Activated T-helper 17 cell treated with anti-CD3 and anti-CD28 coated beads, Interleukin-2, amount 50 U/mL, for 72 hours (primary cell): ENCODE measurements around the gene PRSS8. TPM values are rescaled to one million over a fixed set of nuclear protein-coding genes. Genes with fewer than 3 reads are reported as not detected.
A peak's percentile ranks its signal among the peaks of the same experiment; 100 is the strongest.
"Not testable (repeated sequence)": the region's sequence is repeated elsewhere in the genome, so short reads cannot be mapped to it uniquely, and the experiment has no call there.

Source experiments
- ATAC-seq: fragments of 150-1000 bp; cut with Tn5 transposase; replicated peaks from 2 replicates; pipeline ENCODE4 v1.10.0; 2021; ENCODE audit warnings: mild to moderate bottlenecking, moderate library complexity
- H3K27ac Mint-ChIP-seq: one replicate; pipeline ENCODE4 v1.8.0; 2022; ENCODE audit warnings: mixed read lengths
- H3K27me3 Mint-ChIP-seq: one replicate; pipeline ENCODE4 v1.8.0; 2022; ENCODE audit warnings: mixed read lengths
- H3K36me3 Mint-ChIP-seq: one replicate; pipeline ENCODE4 v1.8.0; 2022; ENCODE audit warnings: low read depth, mild to moderate bottlenecking, mixed read lengths
- H3K4me1 Mint-ChIP-seq: one replicate; pipeline ENCODE4 v1.8.0; 2022; ENCODE audit warnings: mixed read lengths
- H3K4me3 Mint-ChIP-seq: one replicate; pipeline ENCODE4 v1.8.0; 2022; ENCODE audit warnings: mild to moderate bottlenecking, mixed read lengths
- H3K9me3 Mint-ChIP-seq: one replicate; pipeline ENCODE4 v1.8.0; 2022; ENCODE audit warnings: mixed read lengths
- total RNA-seq, 2 donors: library from RNA; stranded (reverse); gene quantifications; one replicate each; pipeline ENCODE4 v1.2.3, GENCODE V29; 2022

The PRSS8 gene
- total RNA-seq, 2 donors from 2014 or later = not detected

DNA sequence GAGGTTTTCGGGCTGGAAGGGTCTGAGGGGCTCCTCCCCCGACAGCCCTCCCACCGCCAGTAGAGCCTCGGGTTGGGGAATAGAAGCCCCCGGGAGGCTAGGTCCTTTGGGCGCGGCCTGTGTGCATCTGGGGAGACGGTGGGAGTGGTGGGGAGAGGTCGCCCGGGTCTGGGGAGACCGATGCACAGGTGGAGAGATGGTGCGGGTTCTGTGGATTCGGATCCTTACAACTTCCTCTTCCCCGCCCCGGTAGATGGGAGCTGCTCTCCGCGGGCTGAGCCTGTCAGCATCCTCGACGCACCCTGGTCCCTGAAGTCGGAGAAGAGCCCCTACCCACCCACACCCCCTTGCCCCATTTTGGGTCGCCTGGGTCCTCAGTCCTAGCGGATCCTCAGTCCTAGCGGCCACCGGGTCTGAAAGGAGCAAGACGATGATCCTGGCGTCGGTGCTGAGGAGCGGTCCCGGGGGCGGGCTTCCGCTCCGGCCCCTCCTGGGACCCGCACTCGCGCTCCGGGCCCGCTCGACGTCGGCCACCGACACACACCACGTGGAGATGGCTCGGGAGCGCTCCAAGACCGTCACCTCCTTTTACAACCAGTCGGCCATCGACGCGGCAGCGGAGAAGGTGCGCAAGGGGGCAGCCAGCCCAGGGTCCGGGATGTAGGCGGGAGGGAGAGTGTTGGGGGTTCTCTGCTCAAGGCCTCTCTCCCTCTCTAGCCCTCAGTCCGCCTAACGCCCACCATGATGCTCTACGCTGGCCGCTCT, 26.6 kb downstream of the PRSS8 start:
- no peaks in the 10 kb centered on the region for H3K27me3 Mint-ChIP-seq
- H3K27ac Mint-ChIP-seq = peak overlapping the region; percentile 70
- H3K9me3 Mint-ChIP-seq = no peaks in the 10 kb centered on the region
- peak overlapping the region; percentile 68 for H3K4me3 Mint-ChIP-seq
- H3K4me1 Mint-ChIP-seq = peaks cover 16% of the 10 kb centered on the region
- H3K36me3 Mint-ChIP-seq = peaks cover 44% of the 10 kb centered on the region
- no peak for ATAC-seq

DNA sequence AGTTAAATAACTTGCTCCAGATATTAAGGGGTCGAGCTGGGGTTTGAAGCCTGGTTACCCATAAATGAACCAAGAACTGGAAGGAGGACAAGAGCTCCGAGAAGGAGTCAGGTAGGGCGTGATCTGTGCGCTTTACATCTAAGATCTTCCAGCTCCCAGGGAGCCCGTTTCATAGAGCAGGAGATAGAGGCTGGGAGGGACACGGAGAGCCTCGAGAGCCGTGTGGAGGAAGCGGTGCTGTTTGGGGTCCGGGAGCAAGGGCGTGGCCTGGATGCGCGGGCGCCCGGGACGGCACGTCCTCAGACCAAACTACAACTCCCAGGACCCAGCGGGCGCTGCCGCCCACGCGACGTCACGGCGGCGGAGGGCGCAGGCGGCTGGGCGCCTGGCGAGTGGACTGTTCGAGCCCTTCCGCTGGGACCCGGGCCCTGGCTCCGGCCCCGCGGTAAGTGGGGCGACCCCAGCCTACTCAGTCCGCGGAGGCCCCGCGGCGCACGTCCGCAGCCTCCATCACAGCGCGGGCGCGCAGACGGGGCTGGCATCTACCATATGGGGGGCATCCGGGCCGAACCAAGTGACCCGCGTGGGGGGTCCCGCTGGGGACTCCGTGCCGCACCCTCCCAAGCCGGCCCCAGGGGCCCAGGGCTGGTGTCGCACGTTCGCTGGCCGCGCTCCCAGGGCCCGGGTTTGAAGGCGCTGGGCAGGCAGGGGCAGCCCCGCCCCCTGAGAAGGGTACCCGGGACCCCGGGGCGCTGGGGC, 27.3 kb downstream of the PRSS8 start, which contains the start of gene BCKDK:
Gene BCKDK (plus strand): TSS at position 352 of the 759 bp plus-strand sequence. CDS start 838 bp downstream, outside the sequence.
- H3K36me3 Mint-ChIP-seq = peaks cover 44% of the 10 kb centered on the region
- ATAC-seq = peak; percentile 83
- H3K4me3 Mint-ChIP-seq = peak within 1 kb of the TSS; percentile 97
- peak within 1 kb of the TSS; percentile 98 for H3K27ac Mint-ChIP-seq
- no peaks in the 10 kb centered on the region for H3K9me3 Mint-ChIP-seq
- peaks cover 16% of the 10 kb centered on the region for H3K4me1 Mint-ChIP-seq
- no peaks in the 10 kb centered on the region for H3K27me3 Mint-ChIP-seq

DNA sequence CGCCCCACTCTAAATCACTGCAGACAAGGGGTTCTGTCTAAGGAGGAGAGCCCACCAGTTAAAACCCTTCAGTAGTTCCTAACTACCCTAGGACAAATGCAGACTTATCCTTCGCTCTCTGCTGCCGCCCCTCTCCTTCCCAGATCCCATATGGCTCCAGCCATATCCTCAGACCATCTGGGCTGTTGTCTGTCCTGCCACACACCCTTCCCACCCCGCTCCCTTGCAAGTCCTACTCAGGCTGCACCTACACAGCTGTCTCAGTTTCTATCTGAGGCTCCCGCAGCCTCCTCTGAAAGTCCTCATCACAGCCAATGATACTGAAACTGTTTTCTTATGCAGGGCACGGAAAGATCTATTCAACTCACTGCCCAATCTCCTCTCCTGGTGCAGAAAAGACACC, 28.1 kb downstream of the PRSS8 start:
- Mint-ChIP-seq H3K4me1 (peaks cover 16% of the 10 kb centered on the region), H3K27ac (peak overlapping the region; percentile 98), H3K27me3 (no peaks in the 10 kb centered on the region), H3K36me3 (peaks cover 40% of the 10 kb centered on the region), H3K4me3 (peak overlapping the region; percentile 97), H3K9me3 (no peaks in the 10 kb centered on the region)
- ATAC-seq = peak; percentile 92

DNA sequence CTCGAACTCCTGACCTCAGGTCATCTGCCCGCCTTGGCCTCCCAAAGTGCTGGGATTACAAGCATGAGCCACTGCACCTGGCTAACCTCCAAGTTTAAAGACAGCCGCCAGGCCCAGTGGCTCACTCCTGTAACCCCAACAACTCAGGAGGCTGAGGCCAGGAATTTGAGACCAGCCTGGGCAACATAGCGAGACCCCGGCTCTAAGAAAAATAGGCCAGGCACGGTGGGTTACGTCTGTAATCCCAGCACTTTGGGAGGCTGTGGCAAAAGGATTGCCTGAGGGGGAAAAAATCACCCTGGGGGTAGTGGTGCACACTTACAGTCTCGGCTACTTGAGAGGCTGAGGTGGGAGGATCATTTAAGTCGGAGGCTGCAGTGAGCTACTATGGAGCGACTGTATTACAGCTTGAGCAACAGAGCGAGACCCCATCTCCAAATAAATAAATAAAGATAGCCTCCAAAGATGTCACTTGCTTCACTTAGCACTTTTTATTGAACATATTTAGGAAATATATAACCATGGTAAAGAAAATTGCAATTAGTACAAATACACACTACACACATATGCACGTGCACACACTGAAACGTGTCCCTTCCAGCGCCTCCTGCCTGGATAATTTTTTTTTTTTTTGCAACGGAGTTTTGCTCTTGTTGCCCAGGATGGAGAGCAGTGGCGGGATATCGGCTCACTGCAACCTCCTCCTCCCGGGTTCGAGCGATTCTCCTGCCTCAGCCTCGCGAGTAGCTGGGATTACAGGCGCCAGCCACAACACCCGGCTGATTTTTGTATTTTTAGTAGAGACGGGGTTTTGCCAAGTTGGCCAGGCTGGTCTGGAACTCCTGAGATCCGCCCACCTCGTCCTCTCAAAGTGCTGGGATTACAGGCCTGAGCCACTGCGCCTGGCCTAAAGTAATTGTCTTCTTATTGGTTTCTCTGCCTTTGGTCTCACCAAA, 28.7 kb downstream of the PRSS8 start:
- Mint-ChIP-seq H3K9me3 (no peaks in the 10 kb centered on the region), H3K36me3 (peaks cover 33% of the 10 kb centered on the region), H3K27ac (peak overlapping the region; percentile 98), H3K4me1 (peaks cover 16% of the 10 kb centered on the region), H3K4me3 (peak overlapping the region; percentile 97), H3K27me3 (no peaks in the 10 kb centered on the region)
- no peak for ATAC-seq

DNA sequence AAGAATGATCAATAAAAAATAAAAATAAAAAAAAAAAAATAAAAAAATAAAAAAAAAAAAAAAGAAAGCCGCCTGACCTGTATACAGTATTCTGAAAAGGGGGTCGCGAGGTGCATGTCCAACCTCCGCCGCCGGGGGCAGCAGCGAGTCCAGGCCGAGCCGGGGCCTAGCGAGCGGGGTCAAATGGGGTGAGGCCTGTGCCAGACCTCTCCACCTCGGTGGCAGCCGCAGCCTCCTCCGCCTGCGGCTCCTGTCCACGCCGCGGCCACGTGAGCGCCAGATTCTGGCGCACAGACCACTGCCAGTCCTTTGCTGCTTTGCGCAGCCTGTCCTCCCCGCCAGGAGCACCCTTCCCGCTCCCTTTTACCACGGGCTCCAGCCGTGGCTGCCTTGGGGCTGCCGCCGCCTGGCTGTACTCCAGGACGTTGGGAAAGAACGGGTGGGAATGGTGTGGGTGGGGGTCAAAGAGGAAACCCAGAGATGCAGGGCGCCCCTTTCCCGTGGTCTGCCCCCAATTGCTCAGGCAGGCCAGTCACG, 29.8 kb downstream of the PRSS8 start:
- H3K36me3 Mint-ChIP-seq = peaks cover 23% of the 10 kb centered on the region
- no peaks in the 10 kb centered on the region for H3K9me3 Mint-ChIP-seq
- no peaks in the 10 kb centered on the region for H3K27me3 Mint-ChIP-seq
- peak overlapping the region; percentile 34 for H3K4me3 Mint-ChIP-seq
- H3K27ac Mint-ChIP-seq = peak overlapping the region; percentile 75
- peaks cover 16% of the 10 kb centered on the region for H3K4me1 Mint-ChIP-seq
- ATAC-seq = peak; percentile 32

DNA sequence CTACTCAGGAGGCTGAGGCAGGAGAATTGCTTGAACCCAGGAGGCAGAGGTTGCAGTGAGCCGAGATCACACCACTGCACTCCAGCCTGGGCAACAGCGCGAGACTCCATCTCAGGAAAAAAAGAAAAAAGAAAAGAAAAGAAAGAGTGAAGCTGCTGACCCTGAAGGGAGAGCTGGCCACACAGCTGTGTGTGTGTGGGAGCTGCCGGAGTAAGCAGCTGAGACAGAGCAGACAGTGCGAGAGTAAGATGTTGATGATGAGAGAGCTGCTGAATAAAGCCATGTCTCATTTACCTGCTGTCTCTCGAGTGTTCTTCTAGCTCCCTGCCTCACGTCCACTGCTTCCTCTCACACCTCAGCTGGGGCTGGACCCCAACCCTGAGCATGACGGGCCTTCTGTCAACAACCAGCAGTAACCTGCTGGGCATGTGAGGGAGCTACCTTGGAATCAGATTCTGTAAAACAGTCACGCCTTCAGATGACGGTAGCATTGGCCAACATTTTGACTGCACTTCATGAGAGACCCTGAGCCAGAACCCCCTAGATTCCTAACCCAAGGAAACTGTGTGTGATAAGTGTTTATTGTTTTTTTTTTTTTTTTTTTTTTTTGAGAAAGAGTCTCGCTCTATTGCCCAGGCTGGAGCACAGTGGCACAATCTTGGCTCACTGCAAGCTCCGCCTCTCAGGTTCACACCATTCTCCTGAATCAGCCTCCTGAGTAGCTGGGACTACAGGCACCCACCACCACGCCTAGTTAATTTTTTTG, 34.5 kb downstream of the PRSS8 start:
- not testable (repeated sequence) for H3K4me1 Mint-ChIP-seq, H3K27ac Mint-ChIP-seq, H3K27me3 Mint-ChIP-seq, H3K9me3 Mint-ChIP-seq, ATAC-seq, H3K36me3 Mint-ChIP-seq, H3K4me3 Mint-ChIP-seq

DNA sequence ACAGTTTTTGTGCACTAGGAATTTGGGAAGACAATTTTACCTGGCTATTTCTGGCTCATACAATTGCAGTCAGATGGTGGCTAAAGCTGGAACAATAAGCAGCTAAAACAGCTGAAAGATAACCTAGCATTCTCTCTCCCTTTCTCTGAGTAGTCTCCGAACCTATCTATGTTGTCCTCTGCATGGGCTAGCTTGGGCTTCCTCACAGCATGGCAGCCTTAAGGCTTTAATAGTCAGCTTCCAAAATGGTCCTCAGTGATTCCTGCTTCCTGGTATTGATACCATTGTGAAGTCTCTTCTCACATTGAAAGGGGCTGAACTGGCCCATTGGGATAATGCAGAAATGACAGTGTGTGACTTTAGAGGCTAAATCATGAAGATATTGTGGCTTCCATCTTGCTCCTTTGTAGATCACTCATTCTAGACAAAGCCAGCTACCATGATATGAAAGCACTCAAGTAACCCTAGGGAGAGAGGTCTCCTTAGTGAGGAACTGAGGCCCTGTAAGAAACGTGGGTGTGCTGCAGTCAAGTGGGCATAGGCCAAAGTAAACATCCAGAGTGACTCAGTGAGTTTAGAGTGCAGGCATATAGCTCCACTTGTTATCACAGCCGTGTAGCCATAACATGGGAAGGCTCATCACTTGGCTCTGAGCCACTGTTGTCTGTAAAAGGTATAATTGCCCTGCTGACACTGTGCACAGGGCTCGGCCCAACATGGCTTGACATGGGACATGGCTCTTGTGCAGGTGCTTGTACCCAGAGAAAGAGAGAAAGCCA, 35.5 kb downstream of the PRSS8 start:
- Mint-ChIP-seq H3K9me3 (peaks cover 3% of the 10 kb centered on the region), H3K27ac (no peak overlapping the region), H3K4me1 (peaks cover 7% of the 10 kb centered on the region), H3K27me3 (no peaks in the 10 kb centered on the region), H3K4me3 (no peak overlapping the region), H3K36me3 (no peaks in the 10 kb centered on the region)
- no peak for ATAC-seq

DNA sequence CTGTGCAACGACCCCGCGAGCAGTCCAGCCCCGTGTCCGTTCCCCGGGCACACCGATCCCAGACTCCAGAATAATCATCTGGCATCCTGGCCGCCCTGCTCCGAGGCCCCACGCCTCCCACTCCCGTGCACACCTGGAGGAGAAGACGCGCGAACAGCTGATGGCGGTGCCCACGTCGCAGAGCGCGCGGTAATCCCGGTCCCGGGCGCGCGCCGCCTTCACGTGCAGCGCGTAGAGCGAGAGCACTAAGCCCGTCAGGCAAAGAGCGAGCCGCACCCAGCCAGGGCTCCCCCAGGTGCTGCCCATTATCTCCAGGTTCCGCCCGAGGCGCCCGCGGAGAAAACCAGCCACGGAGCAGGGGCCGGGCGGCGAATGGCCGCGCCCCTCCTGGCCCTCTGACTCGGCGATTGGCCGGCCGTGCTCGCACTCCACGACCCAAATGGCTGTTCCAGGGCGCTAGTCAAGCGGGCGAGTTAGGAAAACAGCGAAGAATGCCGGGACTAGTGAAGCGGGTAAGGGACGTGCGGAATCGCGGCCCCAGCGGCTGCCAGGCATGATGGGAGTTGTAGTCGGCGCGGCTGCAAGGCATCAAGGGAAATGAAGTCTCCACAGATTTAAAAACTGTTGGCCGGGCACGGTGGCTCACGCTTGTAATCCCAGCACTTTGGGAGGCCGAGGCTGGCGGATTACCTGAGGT, 41.0 kb downstream of the PRSS8 start, which contains the start of gene VKORC1:
Gene VKORC1 (minus strand): TSS at position 374 of the 697 bp plus-strand sequence. CDS start 68 bp downstream, at position 306.
- H3K9me3 Mint-ChIP-seq = no peaks in the 10 kb centered on the region
- H3K36me3 Mint-ChIP-seq = peaks cover 51% of the 10 kb centered on the region
- peaks cover 12% of the 10 kb centered on the region for H3K4me1 Mint-ChIP-seq

DNA sequence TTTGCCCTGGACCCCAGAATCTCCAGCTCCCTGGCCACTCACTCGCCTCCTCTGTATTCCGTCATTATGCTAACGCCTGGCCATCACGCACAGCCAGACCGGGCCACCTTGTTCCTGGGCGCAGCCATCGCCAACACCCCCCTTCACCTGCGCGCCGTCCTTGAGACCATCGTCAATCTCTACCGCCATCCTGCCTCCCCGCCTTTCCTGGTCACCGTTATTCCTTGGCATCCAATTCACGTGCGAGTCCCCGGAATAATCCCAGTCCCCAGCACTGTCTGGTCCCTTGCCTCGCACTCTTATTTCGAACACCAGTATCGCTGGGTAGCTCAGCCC, 41.5 kb downstream of the PRSS8 start:
- H3K27me3 Mint-ChIP-seq = no peaks in the 10 kb centered on the region
- H3K4me1 Mint-ChIP-seq = peaks cover 12% of the 10 kb centered on the region
- H3K27ac Mint-ChIP-seq = peak overlapping the region; percentile 97
- H3K36me3 Mint-ChIP-seq = peaks cover 56% of the 10 kb centered on the region
- peak overlapping the region; percentile 100 for H3K4me3 Mint-ChIP-seq
- ATAC-seq = no peak
- H3K9me3 Mint-ChIP-seq = no peaks in the 10 kb centered on the region

More for the DNA sequence above, 41.0 kb downstream of the PRSS8 start, which contains the start of gene VKORC1:
- Mint-ChIP-seq H3K27me3 (no peaks in the 10 kb centered on the region), H3K27ac (peak within 1 kb of the TSS; percentile 97), H3K4me3 (peak within 1 kb of the TSS; percentile 100)
- ATAC-seq = peak; percentile 91

DNA sequence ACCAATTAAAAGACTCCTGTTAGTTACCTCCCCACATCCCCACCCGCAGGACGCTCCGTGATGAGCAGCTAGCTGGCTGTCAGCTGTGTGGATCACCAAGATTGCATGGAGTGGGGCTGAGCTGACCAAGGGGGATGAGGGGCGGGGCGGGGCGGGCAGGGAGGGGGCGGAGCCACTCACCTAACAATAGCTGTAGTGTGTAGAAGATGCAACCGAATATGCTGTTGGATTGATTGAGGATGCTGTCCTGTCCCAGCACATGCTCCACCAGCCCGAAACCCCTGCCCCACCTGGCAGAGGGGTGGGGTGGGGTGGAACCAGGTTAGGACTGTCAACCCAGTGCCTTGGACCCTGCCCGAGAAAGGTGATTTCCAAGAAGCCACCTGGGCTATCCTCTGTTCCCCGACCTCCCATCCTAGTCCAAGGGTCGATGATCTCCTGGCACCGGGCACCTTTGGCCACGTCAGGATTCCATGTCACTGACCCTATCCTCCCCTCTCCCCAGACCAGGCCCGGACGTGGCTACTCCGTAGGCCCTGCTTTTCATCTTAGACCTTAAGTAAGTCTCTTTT, 42.3 kb downstream of the PRSS8 start:
- no peak for ATAC-seq
- Mint-ChIP-seq H3K4me3 (peak overlapping the region; percentile 100), H3K9me3 (no peaks in the 10 kb centered on the region), H3K27me3 (no peaks in the 10 kb centered on the region), H3K27ac (no peak overlapping the region), H3K36me3 (peaks cover 58% of the 10 kb centered on the region), H3K4me1 (peaks cover 12% of the 10 kb centered on the region)

DNA sequence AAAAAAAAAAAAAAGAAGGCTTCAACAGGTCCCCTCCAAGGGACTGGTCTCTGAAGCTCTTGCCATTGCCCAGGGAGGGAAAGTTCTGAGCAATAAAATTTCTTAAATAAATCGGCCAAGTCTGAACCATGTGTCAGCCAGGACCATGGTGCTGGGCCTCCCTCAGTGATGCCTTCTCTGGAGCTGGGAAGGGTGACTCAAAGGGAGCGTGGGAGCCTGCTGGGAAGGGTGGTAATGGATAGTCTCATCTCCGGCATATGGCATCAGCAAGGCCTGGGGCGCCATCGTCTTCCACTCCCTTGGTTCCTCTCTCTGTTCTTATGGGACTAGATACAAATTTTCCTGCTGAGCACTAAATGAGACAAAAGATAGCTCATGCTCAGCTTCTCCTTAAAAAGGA, 43.2 kb downstream of the PRSS8 start:
- Mint-ChIP-seq H3K36me3 (peaks cover 58% of the 10 kb centered on the region), H3K27ac (no peak overlapping the region), H3K27me3 (no peaks in the 10 kb centered on the region), H3K4me3 (peak overlapping the region; percentile 100), H3K4me1 (peaks cover 12% of the 10 kb centered on the region), H3K9me3 (no peaks in the 10 kb centered on the region)
- no peak for ATAC-seq

DNA sequence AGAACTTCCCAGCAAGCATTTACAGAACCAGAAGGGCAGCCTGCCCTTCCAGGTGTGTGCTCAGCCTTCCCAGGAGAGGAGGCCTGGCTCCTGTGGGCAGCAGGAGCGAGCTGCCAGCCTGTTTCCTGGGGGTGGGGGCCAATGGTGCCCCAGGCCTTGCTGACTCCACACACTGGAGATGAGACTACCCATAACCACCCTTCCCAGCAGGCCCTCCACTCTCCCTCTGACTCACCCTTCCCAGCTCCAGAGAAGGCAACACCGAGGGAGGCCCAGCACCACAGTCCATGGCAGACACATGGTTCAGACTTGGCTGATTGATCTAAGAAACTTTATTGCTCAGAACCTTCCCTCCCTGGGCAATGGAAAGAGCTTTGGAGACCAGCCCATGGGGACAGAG, 45.0 kb downstream of the PRSS8 start:
- Mint-ChIP-seq H3K36me3 (peaks cover 58% of the 10 kb centered on the region), H3K4me3 (no peak overlapping the region), H3K27ac (no peak overlapping the region), H3K4me1 (peaks cover 7% of the 10 kb centered on the region), H3K27me3 (no peaks in the 10 kb centered on the region), H3K9me3 (no peaks in the 10 kb centered on the region)
- no peak for ATAC-seq
